Endothelial cell (in vitro differentiated cells): ENCODE measurements around the gene RPL27. TPM values are rescaled to one million over a fixed set of nuclear protein-coding genes. Genes with fewer than 3 reads are reported as not detected.

Source experiments
- DNase-seq: peaks from one replicate; pipeline ENCODE4 v3.0.0; 2021; ENCODE audit warnings: low spot score
- H3K27ac Mint-ChIP-seq: one replicate; pipeline ENCODE4 v1.8.0; 2021; ENCODE audit warnings: mixed read lengths, inconsistent platforms; ENCODE audit not compliant: unreplicated experiment
- H3K27me3 Mint-ChIP-seq: one replicate; pipeline ENCODE4 v1.8.0; 2021; ENCODE audit warnings: mild to moderate bottlenecking, moderate library complexity, mixed read lengths, inconsistent platforms; ENCODE audit not compliant: unreplicated experiment
- H3K36me3 Mint-ChIP-seq: one replicate; pipeline ENCODE4 v1.8.0; 2021; ENCODE audit warnings: mild to moderate bottlenecking, low read depth, mixed read lengths, inconsistent platforms; ENCODE audit not compliant: unreplicated experiment
- H3K4me1 Mint-ChIP-seq: one replicate; pipeline ENCODE4 v1.8.0; 2021; ENCODE audit warnings: mild to moderate bottlenecking, mixed read lengths, inconsistent platforms; ENCODE audit not compliant: unreplicated experiment
- H3K4me3 Mint-ChIP-seq: one replicate; pipeline ENCODE4 v1.8.0; 2021; ENCODE audit warnings: mild to moderate bottlenecking, mixed read lengths, inconsistent platforms; ENCODE audit not compliant: unreplicated experiment
- H3K9me3 Mint-ChIP-seq: one replicate; pipeline ENCODE4 v1.8.0; 2021; ENCODE audit warnings: mixed read lengths, inconsistent platforms; ENCODE audit not compliant: unreplicated experiment
- long read RNA-seq: library from polyadenylated mRNA; unstranded; transcript quantifications from one replicate; pipeline ENCODE4 v2.0.0, GENCODE V29; 2020; ENCODE audit not compliant: unreplicated experiment
- total RNA-seq: library from RNA; stranded (reverse); fragmentation: NEBNext Ultra II Directional; extraction: Animal tissue kit (Norgen Biotek cat#: 25700); gene quantifications from one replicate; pipeline ENCODE4 v1.2.1, GENCODE V29; 2021; ENCODE audit not compliant: unreplicated experiment
- TF ChIP-seq, protein P1 (sequence below): fragments of 200-600 bp; sonication (generic); IDR thresholded peaks from one replicate; pipeline ENCODE4 v1.5.0; 2021; ENCODE audit warnings: antibody characterized with exemption; ENCODE audit not compliant: unreplicated experiment

The RPL27 gene
- 1,237 TPM for total RNA-seq
- long read RNA-seq, transcript RPL27-206 (4 exons, 730 nt): minor isoform, 359 of 1,040 reads
- long read RNA-seq, transcript RPL27-201 (5 exons, 505 nt): major isoform, 669 of 1,040 reads
- long read RNA-seq, partial matches to known transcripts: 3 of 1,040 reads
- long read RNA-seq, other reads (novel, unspliced or antisense): 4 of 1,040 reads

DNA sequence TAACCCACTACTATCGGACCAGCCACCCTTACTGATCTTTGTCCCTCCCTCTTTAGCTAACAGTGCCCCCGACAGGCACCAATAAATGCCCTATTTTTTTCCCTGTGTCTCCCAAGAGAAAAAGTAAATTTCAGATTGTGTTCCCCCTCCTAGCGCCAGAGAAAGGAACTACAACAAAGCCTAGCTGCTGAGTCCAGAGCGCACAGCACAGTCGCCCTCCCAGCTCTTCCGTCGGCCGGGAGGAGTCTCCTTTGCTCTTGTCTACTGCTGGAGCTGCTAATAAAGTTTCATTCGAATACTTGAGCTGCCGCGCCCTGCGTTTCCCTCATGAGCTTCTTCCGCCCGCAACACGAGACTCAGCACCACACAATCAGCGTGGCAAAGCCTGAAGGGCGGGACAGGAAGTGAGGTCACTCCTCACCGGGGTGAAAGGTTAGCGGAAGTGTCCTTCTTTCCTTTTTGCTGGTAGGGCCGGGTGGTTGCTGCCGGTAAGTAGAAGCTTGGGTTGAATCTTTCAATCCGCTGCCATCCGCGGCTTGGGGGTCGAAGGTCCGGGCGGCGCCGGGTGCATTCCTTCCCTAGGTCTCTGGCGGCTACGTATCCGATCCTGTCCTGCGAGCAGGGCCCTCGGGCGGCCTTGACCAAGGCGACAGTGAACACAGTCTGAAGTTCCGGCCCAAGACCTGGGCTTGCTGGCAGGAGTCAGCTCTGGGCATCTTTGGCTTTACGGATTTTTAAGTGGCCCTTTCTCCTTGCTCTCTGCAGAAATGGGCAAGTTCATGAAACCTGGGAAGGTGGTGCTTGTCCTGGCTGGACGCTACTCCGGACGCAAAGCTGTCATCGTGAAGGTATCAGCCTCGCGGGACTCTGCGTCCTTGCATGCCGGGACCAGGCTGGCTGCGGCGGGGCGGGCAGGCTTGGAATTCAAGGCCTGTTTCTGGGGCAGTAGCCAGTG, at the start of gene RPL27:
Gene RPL27, plus strand, starts transcription at position 436 of the 955 bp plus-strand sequence. Its CDS starts 332 bp downstream, at position 768.
- H3K9me3 Mint-ChIP-seq: no peaks in the 10 kb centered on the region
- peak within 1 kb of the TSS; percentile 100 for H3K4me3 Mint-ChIP-seq
- peaks cover 25% of the 10 kb centered on the region for H3K36me3 Mint-ChIP-seq
- peak; percentile 92 for DNase-seq
- H3K27me3 Mint-ChIP-seq: peaks cover 3% of the 10 kb centered on the region
- H3K4me1 Mint-ChIP-seq: peaks cover 31% of the 10 kb centered on the region
- TF ChIP-seq, protein P1, sequence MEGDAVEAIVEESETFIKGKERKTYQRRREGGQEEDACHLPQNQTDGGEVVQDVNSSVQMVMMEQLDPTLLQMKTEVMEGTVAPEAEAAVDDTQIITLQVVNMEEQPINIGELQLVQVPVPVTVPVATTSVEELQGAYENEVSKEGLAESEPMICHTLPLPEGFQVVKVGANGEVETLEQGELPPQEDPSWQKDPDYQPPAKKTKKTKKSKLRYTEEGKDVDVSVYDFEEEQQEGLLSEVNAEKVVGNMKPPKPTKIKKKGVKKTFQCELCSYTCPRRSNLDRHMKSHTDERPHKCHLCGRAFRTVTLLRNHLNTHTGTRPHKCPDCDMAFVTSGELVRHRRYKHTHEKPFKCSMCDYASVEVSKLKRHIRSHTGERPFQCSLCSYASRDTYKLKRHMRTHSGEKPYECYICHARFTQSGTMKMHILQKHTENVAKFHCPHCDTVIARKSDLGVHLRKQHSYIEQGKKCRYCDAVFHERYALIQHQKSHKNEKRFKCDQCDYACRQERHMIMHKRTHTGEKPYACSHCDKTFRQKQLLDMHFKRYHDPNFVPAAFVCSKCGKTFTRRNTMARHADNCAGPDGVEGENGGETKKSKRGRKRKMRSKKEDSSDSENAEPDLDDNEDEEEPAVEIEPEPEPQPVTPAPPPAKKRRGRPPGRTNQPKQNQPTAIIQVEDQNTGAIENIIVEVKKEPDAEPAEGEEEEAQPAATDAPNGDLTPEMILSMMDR: peak; percentile 88
- H3K27ac Mint-ChIP-seq: peak within 1 kb of the TSS; percentile 99

DNA sequence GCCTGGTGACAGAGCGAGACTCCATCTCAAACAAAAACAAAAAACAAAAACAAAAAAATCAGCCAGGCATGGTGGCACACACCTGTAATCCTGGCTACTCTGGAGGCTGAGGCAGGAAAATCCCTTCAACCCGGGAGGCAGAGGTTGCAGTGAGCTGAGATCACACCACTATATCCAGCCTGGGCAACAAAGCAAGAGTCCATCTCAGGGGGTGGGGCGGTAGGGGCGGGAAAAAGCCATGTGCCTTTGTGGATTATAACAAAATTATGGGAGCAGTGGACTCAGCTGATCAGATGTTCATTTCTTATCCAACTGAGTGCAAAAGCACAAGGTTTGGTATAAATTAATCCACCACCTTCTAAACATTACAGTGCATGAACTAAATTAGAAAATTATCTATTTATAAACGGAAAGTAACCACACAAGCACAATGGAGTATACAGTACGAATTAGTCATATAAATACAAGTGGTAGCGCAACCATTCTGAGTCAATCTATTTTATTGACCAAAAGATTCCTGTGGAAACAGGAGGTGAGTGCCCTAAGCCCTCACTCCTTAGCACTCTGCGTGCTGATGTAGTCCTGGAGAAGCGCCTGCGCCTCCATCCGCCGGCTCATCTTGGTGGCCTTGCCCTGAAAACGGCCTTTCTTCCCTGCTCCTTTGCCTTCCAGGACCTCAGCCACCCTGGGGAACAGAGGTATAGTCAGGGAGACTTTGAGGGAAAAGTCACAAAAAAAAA, 48.0 kb upstream of the RPL27 start:
- Mint-ChIP-seq H3K9me3 (no peaks in the 10 kb centered on the region), H3K4me1 (no peaks in the 10 kb centered on the region), H3K36me3 (peaks cover 22% of the 10 kb centered on the region), H3K27me3 (peaks cover 3% of the 10 kb centered on the region), H3K27ac (no peak overlapping the region), H3K4me3 (no peak overlapping the region)
- TF ChIP-seq, protein P1: no peak
- no peak for DNase-seq

DNA sequence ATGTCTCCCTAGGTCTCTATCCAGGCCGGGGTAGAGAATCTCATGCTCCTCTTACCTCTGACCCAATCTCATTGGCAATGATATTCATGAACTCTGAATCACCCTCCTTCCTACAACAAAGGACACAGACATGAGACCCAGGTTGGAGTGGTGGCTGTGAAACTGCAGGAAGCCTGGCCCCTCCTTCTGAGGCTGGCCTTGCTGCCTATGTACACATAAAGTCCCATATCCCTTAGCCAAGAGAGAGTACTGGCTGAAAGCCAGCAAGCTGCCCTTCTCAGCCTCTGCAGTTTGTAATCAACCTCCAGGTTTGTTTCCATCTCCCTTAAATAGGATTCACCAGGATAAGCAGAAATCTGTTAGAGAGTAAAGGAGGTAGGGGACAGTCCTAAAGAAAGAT, 44.5 kb upstream of the RPL27 start:
- no peaks in the 10 kb centered on the region for H3K9me3 Mint-ChIP-seq
- TF ChIP-seq, protein P1: no peak
- H3K36me3 Mint-ChIP-seq: peaks cover 36% of the 10 kb centered on the region
- peaks cover 3% of the 10 kb centered on the region for H3K27me3 Mint-ChIP-seq
- H3K4me1 Mint-ChIP-seq: no peaks in the 10 kb centered on the region
- no peak overlapping the region for H3K27ac Mint-ChIP-seq
- no peak overlapping the region for H3K4me3 Mint-ChIP-seq
- no peak for DNase-seq

DNA sequence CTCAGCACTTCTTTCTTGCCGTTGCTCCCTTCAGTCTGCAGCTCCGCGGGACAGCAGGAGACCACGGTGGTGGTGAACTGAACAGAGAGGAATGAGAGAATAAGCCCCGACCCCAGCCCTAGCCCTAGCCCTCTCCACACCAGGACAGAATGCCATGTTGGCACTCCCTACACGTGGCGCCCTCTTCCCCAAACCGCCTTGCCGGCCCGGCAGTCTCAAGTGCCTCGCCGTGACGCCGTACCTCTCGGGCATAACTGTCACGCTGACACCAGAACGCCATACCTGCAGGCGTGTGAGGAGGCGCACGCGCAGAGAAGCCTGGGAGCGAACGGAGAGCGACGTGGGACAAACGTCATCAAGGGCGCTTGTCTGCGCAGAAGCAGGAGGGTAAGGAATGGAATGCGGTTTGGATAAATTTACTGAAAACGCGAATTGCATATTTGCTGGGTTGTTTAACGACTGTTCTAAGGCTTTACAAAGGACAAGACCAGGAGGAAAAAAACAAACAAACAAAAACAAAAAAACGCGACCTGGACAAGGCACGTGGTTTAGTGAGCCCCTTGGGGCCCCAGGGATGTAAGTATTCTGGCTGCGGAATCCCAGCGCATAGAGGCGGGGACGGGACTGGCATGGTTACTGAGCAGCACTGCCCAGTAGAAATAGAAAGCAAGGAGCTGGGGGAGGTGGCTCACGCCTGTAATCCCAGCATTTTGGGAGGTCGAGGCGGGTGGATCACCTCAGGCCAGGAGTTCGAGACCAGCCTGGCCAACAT, 33.9 kb upstream of the RPL27 start, which contains the start of gene AARSD1:
Gene AARSD1, minus strand, starts transcription at position 294 of the 772 bp plus-strand sequence. Its CDS starts 14 bp downstream, at position 280.
- H3K4me3 Mint-ChIP-seq: peak within 1 kb of the TSS; percentile 97

More for the DNA sequence above, 33.9 kb upstream of the RPL27 start, which contains the start of gene AARSD1:
- Mint-ChIP-seq H3K4me1 (peaks cover 13% of the 10 kb centered on the region), H3K9me3 (no peaks in the 10 kb centered on the region), H3K27me3 (no peaks in the 10 kb centered on the region), H3K27ac (peak within 1 kb of the TSS; percentile 94), H3K36me3 (peaks cover 13% of the 10 kb centered on the region)
- TF ChIP-seq, protein P1: no peak
- DNase-seq: peak; percentile 81
